Stimulated activated CD4-positive, alpha-beta T cell treated with anti-CD3 and anti-CD28 coated beads, Interleukin-2, amount 100 ng/mL, for 24 hours (primary cell): Measurements from ENCODE around the gene CCL4.
"Not testable (repeated sequence)": the region's sequence is repeated elsewhere in the genome, so short reads cannot be mapped to it uniquely, and the experiment has no call there.

Experiments used
- DNase-seq, 2 donors: peaks; one replicate each; pipeline ENCODE4 v3.0.0-alpha.2; 2020

CCL4 gene

GRCh38 chr17:36118477-36119353 is 15.1 kb downstream of the CCL4 start:
- DNase-seq: no peak

GRCh38 chr17:36120221-36120620 is 16.6 kb downstream of the CCL4 start:
- no peak for DNase-seq

- DNase-seq: not testable (repeated sequence)
These were observed 17.5 kb downstream of the CCL4 start for GRCh38 chr17:36121099-36121498.

- no peak for DNase-seq
These were observed 19.8 kb downstream of the CCL4 start for GRCh38 chr17:36123431-36123830.

GRCh38 chr17:36124879-36125824 is 21.5 kb downstream of the CCL4 start:
- DNase-seq: no peak

GRCh38 chr17:36127199-36127893 is 23.7 kb downstream of the CCL4 start:
- no peak for DNase-seq

GRCh38 chr17:36127911-36128310 is 24.3 kb downstream of the CCL4 start:
- no peak for DNase-seq

- no peak for DNase-seq
These were observed 24.9 kb downstream of the CCL4 start for GRCh38 chr17:36128411-36128978.

GRCh38 chr17:36129616-36130015 is 26.0 kb downstream of the CCL4 start:
- no peak for DNase-seq

GRCh38 chr17:36130346-36130745 is 26.7 kb downstream of the CCL4 start:
- no peak for DNase-seq

- DNase-seq: no peak
These were observed 27.8 kb downstream of the CCL4 start for GRCh38 chr17:36131421-36131820.

- no peak for DNase-seq
These were observed 28.3 kb downstream of the CCL4 start for GRCh38 chr17:36131931-36132330.

GRCh38 chr17:36132421-36132831 is 28.8 kb downstream of the CCL4 start:
- DNase-seq: no peak

GRCh38 chr17:36133602-36134236 is 30.1 kb downstream of the CCL4 start:
- DNase-seq: no peak

- DNase-seq: no peak
These were observed 31.8 kb downstream of the CCL4 start for GRCh38 chr17:36135465-36135864.

GRCh38 chr17:36136036-36136435 is 32.4 kb downstream of the CCL4 start:
- DNase-seq: no peak

GRCh38 chr17:36136439-36136838 is 32.8 kb downstream of the CCL4 start:
- no peak for DNase-seq

- no peak for DNase-seq
These were observed 38.6 kb downstream of the CCL4 start for GRCh38 chr17:36142235-36142634.

GRCh38 chr17:36142806-36143205 is 39.2 kb downstream of the CCL4 start:
- DNase-seq: no peak

- no peak for DNase-seq
These were observed 40.4 kb downstream of the CCL4 start for GRCh38 chr17:36144014-36144413.

GRCh38 chr17:36144981-36145729 is 41.5 kb downstream of the CCL4 start:
- DNase-seq: no peak
